ENCODE data around the gene CREB3L2.

GRCh38 chr7:137878333-137878961 is 123.4 kb downstream of the CREB3L2 start:
- TF ChIP-seq CTCF (IDR thresholded peaks at IDR 0.05) (no peak), EP300 (IDR thresholded peaks at IDR 0.05) (no peak)
